Activated T-cell treated with anti-CD3 and anti-CD28 coated beads, Interleukin-2, amount 50 U/mL, for 24 hours (primary cell): ENCODE measurements around the gene MGST2.
"Not testable (repeated sequence)": the region's sequence is repeated elsewhere in the genome, so short reads cannot be mapped to it uniquely, and the experiment has no call there.

Experiments used
- DNase-seq: peaks from one replicate; pipeline ENCODE4 v3.0.0-alpha.2; 2020
- H3K27ac Mint-ChIP-seq: 2 replicates; pipeline ENCODE4 v1.8.0; 2020; ENCODE audit warnings: mild to moderate bottlenecking, mixed read lengths
- H3K27me3 Mint-ChIP-seq: 2 replicates; pipeline ENCODE4 v1.8.0; 2020; ENCODE audit warnings: mixed read lengths
- H3K36me3 Mint-ChIP-seq: 2 replicates; pipeline ENCODE4 v1.8.0; 2020; ENCODE audit warnings: low read depth, mixed read lengths
- H3K4me1 Mint-ChIP-seq: 2 replicates; pipeline ENCODE4 v1.8.0; 2020; ENCODE audit warnings: low read depth, mixed read lengths
- H3K4me3 Mint-ChIP-seq: 2 replicates; pipeline ENCODE4 v1.8.0; 2020; ENCODE audit warnings: mild to moderate bottlenecking, moderate library complexity, mixed read lengths
- H3K9me3 Mint-ChIP-seq: 2 replicates; pipeline ENCODE4 v1.8.0; 2020; ENCODE audit warnings: mixed read lengths

The MGST2 gene

GRCh38 chr4:139692309-139693012 is 26.8 kb downstream of the MGST2 start:
- peaks cover 2% of the 10 kb centered on the region for H3K9me3 Mint-ChIP-seq
- H3K27ac Mint-ChIP-seq: no peak overlapping the region
- no peak overlapping the region for H3K4me3 Mint-ChIP-seq
- H3K27me3 Mint-ChIP-seq: no peaks in the 10 kb centered on the region
- H3K4me1 Mint-ChIP-seq: no peaks in the 10 kb centered on the region
- no peaks in the 10 kb centered on the region for H3K36me3 Mint-ChIP-seq
- no peak for DNase-seq

GRCh38 chr4:139694522-139695107 is 29.0 kb downstream of the MGST2 start:
- Mint-ChIP-seq H3K27ac (no peak overlapping the region), H3K4me3 (no peak overlapping the region), H3K36me3 (no peaks in the 10 kb centered on the region), H3K4me1 (no peaks in the 10 kb centered on the region), H3K27me3 (no peaks in the 10 kb centered on the region), H3K9me3 (peaks cover 4% of the 10 kb centered on the region)
- no peak for DNase-seq

DNA sequence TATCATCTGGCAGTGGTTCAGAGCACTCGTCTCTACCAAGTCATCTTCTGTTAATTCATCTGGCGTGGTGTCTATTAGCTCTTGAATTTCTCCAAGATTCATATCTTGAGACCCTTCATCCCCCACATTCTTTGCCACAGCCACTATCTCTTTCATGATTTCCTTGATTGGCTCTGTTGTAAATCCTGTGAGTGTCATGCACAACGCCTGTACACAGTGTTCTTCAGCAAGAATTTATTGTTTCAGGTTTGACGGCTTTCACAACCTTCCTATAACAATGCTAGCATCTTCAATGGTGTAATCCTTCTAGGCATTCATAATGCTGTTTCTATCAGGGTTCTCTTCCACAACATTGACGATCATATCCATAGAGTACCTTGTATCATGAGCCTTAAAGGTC is 30.9 kb downstream of the MGST2 start:
- DNase-seq: no peak
- Mint-ChIP-seq H3K4me1 (no peaks in the 10 kb centered on the region), H3K4me3 (no peak overlapping the region), H3K9me3 (peaks cover 4% of the 10 kb centered on the region), H3K27ac (no peak overlapping the region), H3K36me3 (no peaks in the 10 kb centered on the region), H3K27me3 (no peaks in the 10 kb centered on the region)

DNA sequence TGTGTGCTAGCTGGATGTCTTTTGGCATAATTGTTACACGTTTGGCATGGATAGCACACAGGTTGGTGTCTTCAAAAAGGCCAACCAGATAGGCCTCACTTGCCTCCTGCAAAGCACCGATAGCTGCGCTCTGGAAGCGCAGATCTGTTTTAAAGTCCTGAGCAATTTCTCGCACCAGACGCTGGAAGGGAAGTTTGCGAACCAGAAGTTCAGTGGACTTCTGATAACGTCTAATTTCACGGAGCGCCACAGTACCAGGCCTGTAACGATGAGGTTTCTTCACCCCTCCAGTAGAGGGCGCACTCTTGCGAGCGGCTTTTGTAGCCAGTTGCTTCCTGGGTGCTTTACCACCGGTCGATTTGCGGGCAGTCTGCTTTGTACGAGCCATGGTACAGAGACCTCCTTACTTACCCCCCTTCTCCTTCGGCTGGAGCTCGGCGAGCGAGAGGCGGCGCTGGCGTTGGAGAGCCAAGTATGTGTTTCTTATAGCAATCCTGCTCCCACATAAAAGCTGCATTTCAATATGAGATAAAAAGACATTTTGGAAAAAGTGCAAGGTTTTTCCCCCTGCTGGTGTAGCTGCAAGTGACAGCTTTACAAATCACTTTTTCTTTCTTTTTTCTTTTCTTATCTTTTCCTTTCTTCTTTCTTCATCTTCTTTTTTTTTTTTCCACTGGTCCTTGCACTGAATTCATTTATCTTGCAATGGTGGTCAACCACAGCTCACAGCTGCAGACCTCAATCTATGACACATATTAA is 32.7 kb downstream of the MGST2 start:
- H3K4me3 Mint-ChIP-seq, H3K27ac Mint-ChIP-seq, H3K9me3 Mint-ChIP-seq, H3K4me1 Mint-ChIP-seq, H3K36me3 Mint-ChIP-seq, H3K27me3 Mint-ChIP-seq, DNase-seq: not testable (repeated sequence)

DNA sequence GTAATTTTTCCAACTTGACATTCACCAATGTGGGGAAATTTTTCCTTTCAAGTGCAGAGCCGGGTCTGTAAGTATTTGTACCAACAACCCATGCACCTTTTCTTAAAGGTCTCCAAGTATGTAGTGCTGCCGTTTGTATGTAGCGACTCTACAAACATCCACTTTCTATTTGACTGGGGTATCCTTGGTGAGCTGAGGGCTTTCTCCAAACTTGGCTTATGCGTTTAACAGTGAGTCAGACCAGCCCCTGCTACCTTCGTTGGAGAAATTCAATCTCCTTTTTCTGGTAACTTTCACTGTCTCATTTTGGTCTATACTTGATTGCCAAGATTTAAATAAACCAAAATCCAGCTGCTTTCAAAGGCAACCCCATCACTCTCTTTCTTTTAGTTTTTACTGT is 34.9 kb downstream of the MGST2 start:
- Mint-ChIP-seq H3K27ac (no peak overlapping the region), H3K4me3 (no peak overlapping the region), H3K36me3 (peaks cover 4% of the 10 kb centered on the region), H3K4me1 (no peaks in the 10 kb centered on the region), H3K9me3 (peaks cover 6% of the 10 kb centered on the region), H3K27me3 (no peaks in the 10 kb centered on the region)
- DNase-seq: no peak

- peaks cover 8% of the 10 kb centered on the region for H3K36me3 Mint-ChIP-seq
- H3K9me3 Mint-ChIP-seq: peaks cover 4% of the 10 kb centered on the region
- H3K4me3 Mint-ChIP-seq: no peak overlapping the region
- DNase-seq: no peak
- no peaks in the 10 kb centered on the region for H3K27me3 Mint-ChIP-seq
- no peak overlapping the region for H3K27ac Mint-ChIP-seq
- no peaks in the 10 kb centered on the region for H3K4me1 Mint-ChIP-seq
Observed at GRCh38 chr4:139704915-139705485, 39.4 kb downstream of the MGST2 start.

GRCh38 chr4:139709660-139710059 is 44.0 kb downstream of the MGST2 start:
- H3K36me3 Mint-ChIP-seq: peaks cover 4% of the 10 kb centered on the region
- no peak overlapping the region for H3K4me3 Mint-ChIP-seq
- H3K9me3 Mint-ChIP-seq: peaks cover 2% of the 10 kb centered on the region
- no peak for DNase-seq
- H3K27me3 Mint-ChIP-seq: no peaks in the 10 kb centered on the region
- H3K27ac Mint-ChIP-seq: no peak overlapping the region
- no peaks in the 10 kb centered on the region for H3K4me1 Mint-ChIP-seq

DNA sequence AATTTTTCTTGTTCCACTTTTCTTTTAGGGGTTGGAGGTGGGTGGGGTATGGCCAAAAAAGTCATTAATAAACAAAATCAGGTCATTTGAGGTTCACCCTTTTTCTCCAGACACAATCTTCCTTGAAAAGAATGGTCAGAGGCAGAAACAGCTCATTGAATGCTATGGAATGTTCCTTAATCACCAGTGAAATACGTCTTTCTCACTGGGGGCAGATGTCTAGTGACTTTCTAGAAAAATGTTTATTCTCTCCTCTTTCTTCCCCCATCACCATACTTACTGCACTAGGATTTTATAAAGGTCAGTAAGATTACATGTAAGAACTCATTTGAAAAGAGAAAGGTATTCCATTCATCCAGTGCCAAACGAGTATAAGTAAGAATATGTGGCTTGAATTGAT is 44.5 kb downstream of the MGST2 start:
- Mint-ChIP-seq H3K27me3 (no peaks in the 10 kb centered on the region), H3K36me3 (peaks cover 4% of the 10 kb centered on the region), H3K9me3 (peaks cover 2% of the 10 kb centered on the region), H3K4me3 (no peak overlapping the region), H3K4me1 (no peaks in the 10 kb centered on the region), H3K27ac (no peak overlapping the region)
- DNase-seq: no peak

- Mint-ChIP-seq H3K9me3 (peaks cover 2% of the 10 kb centered on the region), H3K27me3 (no peaks in the 10 kb centered on the region), H3K4me1 (no peaks in the 10 kb centered on the region), H3K27ac (no peak overlapping the region), H3K4me3 (no peak overlapping the region), H3K36me3 (peaks cover 4% of the 10 kb centered on the region)
- no peak for DNase-seq
Observed at GRCh38 chr4:139711461-139711860, 45.8 kb downstream of the MGST2 start.

- Mint-ChIP-seq H3K9me3 (peaks cover under 1% of the 10 kb centered on the region), H3K27me3 (no peaks in the 10 kb centered on the region), H3K36me3 (peaks cover 3% of the 10 kb centered on the region), H3K27ac (no peak overlapping the region), H3K4me3 (no peak overlapping the region), H3K4me1 (no peaks in the 10 kb centered on the region)
- DNase-seq: no peak
Observed at GRCh38 chr4:139712882-139713281, 47.3 kb downstream of the MGST2 start.

GRCh38 chr4:139715746-139716391 is 50.2 kb downstream of the MGST2 start:
- Mint-ChIP-seq H3K4me3 (no peak overlapping the region), H3K27me3 (no peaks in the 10 kb centered on the region), H3K27ac (no peak overlapping the region), H3K4me1 (no peaks in the 10 kb centered on the region), H3K9me3 (no peaks in the 10 kb centered on the region), H3K36me3 (peaks cover 8% of the 10 kb centered on the region)
- DNase-seq: no peak

- Mint-ChIP-seq H3K9me3 (no peaks in the 10 kb centered on the region), H3K4me3 (no peak overlapping the region), H3K4me1 (no peaks in the 10 kb centered on the region), H3K36me3 (peaks cover 8% of the 10 kb centered on the region), H3K27ac (no peak overlapping the region), H3K27me3 (no peaks in the 10 kb centered on the region)
- no peak for DNase-seq
Observed at GRCh38 chr4:139718358-139718757, 52.7 kb downstream of the MGST2 start.

- Mint-ChIP-seq H3K9me3 (no peaks in the 10 kb centered on the region), H3K4me1 (no peaks in the 10 kb centered on the region), H3K27me3 (no peaks in the 10 kb centered on the region), H3K4me3 (no peak overlapping the region), H3K27ac (no peak overlapping the region), H3K36me3 (peaks cover 8% of the 10 kb centered on the region)
- DNase-seq: no peak
Observed at GRCh38 chr4:139718833-139719232, 53.2 kb downstream of the MGST2 start.

- DNase-seq: no peak
- Mint-ChIP-seq H3K27me3 (no peaks in the 10 kb centered on the region), H3K4me1 (no peaks in the 10 kb centered on the region), H3K36me3 (peaks cover 8% of the 10 kb centered on the region), H3K9me3 (no peaks in the 10 kb centered on the region), H3K27ac (no peak overlapping the region), H3K4me3 (no peak overlapping the region)
Observed at GRCh38 chr4:139719381-139720101, 53.9 kb downstream of the MGST2 start.
